GM19035 (cell line): ENCODE results near the gene UBTD1.

Experiments
- ATAC-seq: cut with Tn5 transposase; IDR thresholded peaks from one replicate; pipeline ENCODE4 v1.9.1; 2021; ENCODE audit not compliant: unreplicated experiment

The UBTD1 gene

DNA sequence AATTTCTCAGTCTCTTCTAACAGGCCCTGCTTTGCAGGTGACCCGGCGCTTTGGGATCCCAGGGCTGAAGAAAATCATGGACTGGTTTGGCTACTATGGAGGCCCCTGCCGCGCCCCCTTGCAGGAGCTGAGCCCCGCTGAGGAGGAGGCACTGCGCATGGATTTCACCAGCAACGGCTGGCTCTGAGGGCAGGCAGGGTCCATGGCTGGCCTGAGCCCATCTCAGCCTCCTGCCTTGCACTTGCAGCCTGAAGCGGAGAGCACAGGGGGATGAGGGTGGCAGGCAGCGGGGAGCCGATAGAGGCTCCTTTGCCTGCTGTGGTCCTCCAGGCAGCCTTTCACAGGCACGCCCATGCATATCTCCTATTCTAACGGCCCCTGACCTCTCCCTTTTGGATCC is 112.7 kb downstream of the UBTD1 start:
- no peak for ATAC-seq

DNA sequence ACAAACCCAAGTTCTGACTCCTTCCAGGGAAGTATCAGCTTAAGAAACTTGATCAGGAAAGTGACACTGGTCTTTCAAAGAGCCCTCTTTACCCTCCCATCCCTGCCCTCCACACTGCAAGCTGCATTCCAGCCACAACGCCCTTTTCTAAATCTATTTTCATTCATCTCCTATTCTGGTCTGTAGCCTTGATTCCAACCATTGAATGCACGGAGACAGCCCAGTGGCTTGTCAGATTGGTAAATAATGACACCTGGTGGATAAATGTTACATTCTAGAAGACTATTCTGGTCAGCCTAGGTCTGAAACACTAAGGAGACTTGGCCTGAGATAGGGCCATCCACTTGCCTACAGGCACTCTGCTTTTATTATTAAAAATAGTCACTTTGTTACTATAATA is 113.7 kb downstream of the UBTD1 start:
- ATAC-seq: no peak

GRCh38 chr10:97618285-97618684 is 119.6 kb downstream of the UBTD1 start:
- no peak for ATAC-seq

DNA sequence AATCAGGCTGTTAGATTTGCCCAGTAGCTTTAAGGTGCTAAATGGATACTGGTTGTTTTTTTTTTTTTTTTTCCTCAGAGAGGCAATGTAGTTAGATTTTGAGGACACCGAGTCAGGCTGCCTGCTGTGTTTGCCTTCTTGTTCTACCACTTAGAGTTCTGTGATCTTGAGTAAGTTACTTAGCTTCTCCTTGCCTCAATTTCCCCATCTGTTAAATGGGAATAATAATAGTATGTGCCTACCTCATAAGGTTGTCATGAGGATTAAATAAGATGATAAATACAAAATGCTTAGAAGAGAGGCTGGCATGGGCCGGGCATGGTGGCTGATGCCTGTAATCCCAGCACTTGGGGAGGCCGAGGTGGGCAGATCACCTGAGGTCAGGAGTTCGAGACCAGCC is 120.0 kb downstream of the UBTD1 start:
- ATAC-seq: no peak
